ENCODE data around the gene PXK.

PXK gene

DNA sequence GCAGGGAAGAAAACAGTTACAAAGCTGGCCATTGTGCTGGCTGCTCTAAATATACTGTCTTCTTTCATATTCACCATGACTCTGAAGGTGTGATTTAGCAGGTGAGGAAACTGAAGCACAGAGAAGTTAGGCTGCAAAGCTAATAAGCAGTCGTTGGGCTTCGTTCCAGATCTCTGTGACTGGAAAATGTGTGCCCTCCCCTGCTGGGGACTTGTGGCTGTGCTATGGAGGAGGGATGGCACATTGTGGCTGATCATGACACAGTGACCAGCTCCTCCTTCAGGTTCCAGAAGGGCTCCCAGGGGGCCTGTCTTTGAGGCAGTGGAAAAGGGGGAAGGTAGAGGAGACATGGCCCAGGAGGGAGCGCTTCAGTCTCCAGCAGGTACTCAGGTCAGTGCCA is 19.2 kb downstream of the PXK start:
- Histone ChIP-seq H3K27me3 (ENCODE audit: insufficient read depth, low read length) (no peaks in the 10 kb centered on the region), H3K4me1 (ENCODE audit: insufficient read depth, low read length) (peaks cover 8% of the 10 kb centered on the region; the same call in 1 of the 2 replicates), H3K9me3 (ENCODE audit: insufficient read depth, low read depth, low read length) (no peaks in the 10 kb centered on the region), H3K27ac (ENCODE audit: low read length) (no peak overlapping the region), H3K9ac (ENCODE audit: low read depth, low read length) (no peak overlapping the region), H3K4me3 (ENCODE audit: low read length) (no peak overlapping the region), H3K36me3 (ENCODE audit: insufficient read depth, low read depth, low read length) (no peaks in the 10 kb centered on the region)

DNA sequence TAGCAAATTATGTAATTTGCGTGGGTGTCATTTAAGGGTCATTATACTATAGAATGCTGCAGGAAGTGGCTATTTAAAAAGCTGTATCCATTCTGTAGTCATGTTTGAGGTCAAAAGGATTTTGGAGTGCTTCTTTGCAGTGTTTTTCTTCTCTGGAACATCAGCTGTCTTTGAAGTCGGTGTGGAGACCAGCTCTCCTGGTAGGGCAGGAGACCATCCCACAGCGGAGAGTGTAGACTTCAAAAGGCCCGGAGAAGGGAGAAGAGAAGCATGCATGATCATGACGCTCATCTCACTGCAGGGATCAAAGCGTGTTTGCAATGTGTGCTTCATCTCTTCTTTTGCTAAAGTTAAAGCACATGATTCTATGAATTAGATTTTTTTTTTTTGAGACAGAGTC is 19.9 kb downstream of the PXK start:
- H3K9ac ChIP-seq (ENCODE audit: low read depth, low read length): no peak overlapping the region
- H3K9me3 ChIP-seq (ENCODE audit: insufficient read depth, low read depth, low read length): no peaks in the 10 kb centered on the region
- peaks cover 8% of the 10 kb centered on the region; the same call in 1 of the 2 replicates for H3K4me1 ChIP-seq (ENCODE audit: insufficient read depth, low read length)
- H3K27ac ChIP-seq (ENCODE audit: low read length): no peak overlapping the region
- no peaks in the 10 kb centered on the region for H3K36me3 ChIP-seq (ENCODE audit: insufficient read depth, low read depth, low read length)
- no peaks in the 10 kb centered on the region for H3K27me3 ChIP-seq (ENCODE audit: insufficient read depth, low read length)
- H3K4me3 ChIP-seq (ENCODE audit: low read length): no peak overlapping the region

DNA sequence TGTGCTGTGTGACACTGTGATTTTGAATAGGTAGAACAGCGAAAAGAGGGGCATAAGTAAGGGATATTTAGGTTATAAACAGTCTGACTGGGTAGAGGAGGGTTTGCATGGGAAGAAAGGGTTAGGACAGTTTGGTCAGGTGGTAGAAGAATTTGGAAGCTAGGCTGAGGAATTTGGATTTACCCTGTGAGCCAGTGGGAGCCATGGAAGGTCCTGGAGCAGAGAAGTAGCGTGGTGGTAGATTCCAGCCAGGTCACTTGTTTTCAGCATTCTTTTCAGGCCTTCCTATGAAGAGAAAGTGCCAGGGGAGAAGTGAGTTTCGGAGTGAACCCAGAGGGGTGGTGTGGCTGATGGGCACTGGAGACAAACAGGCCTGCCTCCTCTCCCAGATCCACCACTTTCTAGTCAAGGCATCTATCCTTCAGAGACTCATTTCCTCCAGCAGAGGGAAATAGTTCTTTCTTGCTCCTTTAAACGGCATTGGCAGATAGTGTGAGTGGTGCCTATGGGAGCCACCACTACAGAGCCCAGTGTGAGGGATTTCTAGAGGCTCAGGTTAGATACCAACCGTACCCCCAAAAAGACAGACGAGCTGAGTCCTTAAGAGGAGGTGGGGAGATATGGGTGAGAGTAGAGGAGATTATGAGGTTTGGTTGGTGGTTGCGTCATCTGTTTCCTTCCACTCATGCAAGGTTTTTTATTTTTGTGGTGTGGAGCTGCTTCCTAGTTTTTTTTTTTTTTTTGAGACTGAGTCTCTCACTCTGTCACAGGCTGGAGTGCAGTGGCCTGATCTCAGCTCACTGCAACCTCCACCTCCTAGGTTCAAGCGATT is 21.2 kb downstream of the PXK start:
- peaks cover 8% of the 10 kb centered on the region; the same call in 1 of the 2 replicates for H3K4me1 ChIP-seq (ENCODE audit: insufficient read depth, low read length)
- H3K4me3 ChIP-seq (ENCODE audit: low read length): no peak overlapping the region
- H3K27me3 ChIP-seq (ENCODE audit: insufficient read depth, low read length): no peaks in the 10 kb centered on the region
- no peaks in the 10 kb centered on the region for H3K36me3 ChIP-seq (ENCODE audit: insufficient read depth, low read depth, low read length)
- H3K9ac ChIP-seq (ENCODE audit: low read depth, low read length): no peak overlapping the region
- H3K27ac ChIP-seq (ENCODE audit: low read length): no peak overlapping the region
- no peaks in the 10 kb centered on the region for H3K9me3 ChIP-seq (ENCODE audit: insufficient read depth, low read depth, low read length)

DNA sequence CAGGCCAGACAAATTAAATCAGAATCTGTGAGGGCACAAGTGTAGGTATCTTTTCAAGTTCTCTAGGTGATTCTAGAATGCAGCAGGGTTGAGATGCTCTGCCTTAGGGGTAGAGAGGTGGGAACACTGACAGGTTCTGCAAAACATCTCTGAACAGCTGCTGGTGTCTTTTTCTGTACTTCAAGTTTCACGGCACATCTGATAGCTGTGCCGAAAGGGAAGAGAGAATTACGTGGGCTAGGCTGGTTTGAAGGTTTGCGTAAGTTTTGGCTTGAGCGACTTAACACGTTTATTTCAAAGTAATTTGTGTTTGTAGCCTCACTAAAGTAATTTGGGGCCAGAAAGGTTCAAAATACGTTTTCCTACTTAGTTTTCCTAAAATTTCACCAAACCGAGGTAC is 22.5 kb downstream of the PXK start:
- no peaks in the 10 kb centered on the region for H3K9me3 ChIP-seq (ENCODE audit: insufficient read depth, low read depth, low read length)
- peaks cover 8% of the 10 kb centered on the region; the same call in 1 of the 2 replicates for H3K4me1 ChIP-seq (ENCODE audit: insufficient read depth, low read length)
- no peaks in the 10 kb centered on the region for H3K36me3 ChIP-seq (ENCODE audit: insufficient read depth, low read depth, low read length)
- no peak overlapping the region for H3K9ac ChIP-seq (ENCODE audit: low read depth, low read length)
- H3K4me3 ChIP-seq (ENCODE audit: low read length): no peak overlapping the region
- no peak overlapping the region for H3K27ac ChIP-seq (ENCODE audit: low read length)
- no peaks in the 10 kb centered on the region for H3K27me3 ChIP-seq (ENCODE audit: insufficient read depth, low read length)

DNA sequence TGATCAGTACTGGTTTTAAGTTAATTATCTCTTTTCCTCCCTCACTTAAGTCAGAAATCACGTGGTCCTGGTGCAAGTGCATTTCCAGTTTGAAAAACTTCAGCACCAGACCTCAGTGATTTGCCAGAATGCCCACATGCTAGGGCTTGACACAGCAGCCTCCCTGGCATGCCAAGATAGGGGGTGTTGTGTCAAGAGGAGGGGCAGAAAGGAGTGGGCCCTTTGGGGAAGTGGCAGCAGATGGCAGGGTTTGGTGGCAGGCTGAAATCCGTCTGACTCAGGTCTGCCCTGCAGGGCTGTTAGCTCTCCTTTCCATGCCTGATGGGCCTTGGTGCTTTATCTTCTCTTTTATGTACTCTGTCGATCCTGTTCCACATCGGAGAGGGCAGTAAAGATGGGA is 23.4 kb downstream of the PXK start:
- Histone ChIP-seq H3K9ac (ENCODE audit: low read depth, low read length) (no peak overlapping the region), H3K4me1 (ENCODE audit: insufficient read depth, low read length) (peaks cover 8% of the 10 kb centered on the region; the same call in 1 of the 2 replicates), H3K27ac (ENCODE audit: low read length) (no peak overlapping the region), H3K36me3 (ENCODE audit: insufficient read depth, low read depth, low read length) (no peaks in the 10 kb centered on the region), H3K9me3 (ENCODE audit: insufficient read depth, low read depth, low read length) (no peaks in the 10 kb centered on the region), H3K27me3 (ENCODE audit: insufficient read depth, low read length) (no peaks in the 10 kb centered on the region), H3K4me3 (ENCODE audit: low read length) (no peak overlapping the region)

DNA sequence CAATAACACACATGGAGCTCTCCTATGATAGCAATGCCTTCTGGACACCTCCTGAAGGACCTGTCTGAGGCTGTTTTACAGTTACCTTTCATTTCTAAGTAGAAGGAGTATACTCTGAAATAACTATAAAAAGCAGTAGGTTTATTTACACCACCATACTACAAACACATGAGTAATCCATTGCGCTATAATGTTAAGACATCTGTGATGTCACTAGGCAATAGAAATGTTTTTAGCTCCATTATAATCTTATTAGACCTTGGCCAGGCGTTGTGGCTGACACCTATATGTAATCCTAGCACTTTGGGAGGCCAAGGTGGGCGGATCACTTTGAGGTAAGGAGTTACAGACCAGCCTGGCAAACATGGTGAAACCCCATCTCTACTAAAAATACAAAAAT is 24.7 kb downstream of the PXK start:
- no peaks in the 10 kb centered on the region for H3K36me3 ChIP-seq (ENCODE audit: insufficient read depth, low read depth, low read length)
- no peak overlapping the region for H3K4me3 ChIP-seq (ENCODE audit: low read length)
- H3K9ac ChIP-seq (ENCODE audit: low read depth, low read length): no peak overlapping the region
- no peak overlapping the region for H3K27ac ChIP-seq (ENCODE audit: low read length)
- peaks cover under 1% of the 10 kb centered on the region; the same call in 1 of the 2 replicates for H3K4me1 ChIP-seq (ENCODE audit: insufficient read depth, low read length)
- no peaks in the 10 kb centered on the region for H3K9me3 ChIP-seq (ENCODE audit: insufficient read depth, low read depth, low read length)
- no peaks in the 10 kb centered on the region for H3K27me3 ChIP-seq (ENCODE audit: insufficient read depth, low read length)

GRCh38 chr3:58358092-58358491 is 25.4 kb downstream of the PXK start:
- Histone ChIP-seq H3K9ac (ENCODE audit: low read depth, low read length) (no peak overlapping the region), H3K36me3 (ENCODE audit: insufficient read depth, low read depth, low read length) (no peaks in the 10 kb centered on the region)

DNA sequence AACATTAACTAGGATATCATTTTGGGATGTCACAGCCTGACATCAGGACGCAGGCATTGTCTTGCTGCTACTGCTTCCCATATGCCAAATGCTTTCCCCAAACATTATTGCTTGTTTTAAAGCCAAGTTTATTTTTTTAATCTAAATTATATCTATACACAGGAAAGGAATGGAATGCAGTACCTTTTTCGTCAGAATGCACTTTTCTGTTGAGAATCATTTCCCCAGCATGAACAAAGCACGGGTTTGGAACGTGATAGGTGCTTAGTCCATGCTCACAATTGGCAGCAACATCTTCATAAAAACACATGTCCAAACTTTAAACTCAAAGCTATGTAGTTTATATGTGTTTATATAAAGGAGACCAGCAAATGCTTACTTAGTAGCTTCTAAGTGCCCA is 26.1 kb downstream of the PXK start:
- no peak overlapping the region for H3K27ac ChIP-seq (ENCODE audit: low read length)
- H3K27me3 ChIP-seq (ENCODE audit: insufficient read depth, low read length): no peaks in the 10 kb centered on the region
- no peak overlapping the region for H3K4me3 ChIP-seq (ENCODE audit: low read length)
- H3K36me3 ChIP-seq (ENCODE audit: insufficient read depth, low read depth, low read length): no peaks in the 10 kb centered on the region
- no peak overlapping the region for H3K9ac ChIP-seq (ENCODE audit: low read depth, low read length)
- H3K4me1 ChIP-seq (ENCODE audit: insufficient read depth, low read length): no peaks in the 10 kb centered on the region
- no peaks in the 10 kb centered on the region for H3K9me3 ChIP-seq (ENCODE audit: insufficient read depth, low read depth, low read length)

More at GRCh38 chr3:58358092-58358491, 25.4 kb downstream of the PXK start:
- Histone ChIP-seq H3K9me3 (ENCODE audit: insufficient read depth, low read depth, low read length) (no peaks in the 10 kb centered on the region), H3K27me3 (ENCODE audit: insufficient read depth, low read length) (no peaks in the 10 kb centered on the region), H3K27ac (ENCODE audit: low read length) (no peak overlapping the region), H3K4me3 (ENCODE audit: low read length) (no peak overlapping the region), H3K4me1 (ENCODE audit: insufficient read depth, low read length) (no peaks in the 10 kb centered on the region)

DNA sequence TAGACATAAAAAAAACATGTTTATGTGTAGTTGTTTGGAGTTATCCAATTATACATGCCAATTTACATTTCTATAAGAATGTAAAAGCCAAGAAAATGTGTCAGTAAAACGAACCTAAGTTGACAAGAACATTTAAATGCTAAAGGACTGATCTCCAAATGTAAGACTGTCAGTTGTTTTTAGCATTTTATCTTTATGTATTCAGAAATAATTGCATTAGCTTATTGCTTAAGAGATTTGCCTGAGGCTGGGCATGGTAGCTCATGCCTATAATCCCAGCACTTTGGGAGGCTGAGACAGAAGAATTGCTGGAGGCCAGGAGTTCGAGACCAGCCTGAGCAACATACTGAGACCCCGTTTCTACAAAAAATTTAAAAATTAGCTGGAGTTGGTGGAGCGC is 26.9 kb downstream of the PXK start:
- Histone ChIP-seq H3K36me3 (ENCODE audit: insufficient read depth, low read depth, low read length) (no peaks in the 10 kb centered on the region), H3K4me3 (ENCODE audit: low read length) (no peak overlapping the region), H3K27ac (ENCODE audit: low read length) (no peak overlapping the region), H3K27me3 (ENCODE audit: insufficient read depth, low read length) (no peaks in the 10 kb centered on the region), H3K9ac (ENCODE audit: low read depth, low read length) (no peak overlapping the region), H3K9me3 (ENCODE audit: insufficient read depth, low read depth, low read length) (no peaks in the 10 kb centered on the region), H3K4me1 (ENCODE audit: insufficient read depth, low read length) (no peaks in the 10 kb centered on the region)

GRCh38 chr3:58361866-58362265 is 29.2 kb downstream of the PXK start:
- Histone ChIP-seq H3K9ac (ENCODE audit: low read depth, low read length) (no peak overlapping the region), H3K4me1 (ENCODE audit: insufficient read depth, low read length) (no peaks in the 10 kb centered on the region; the same call in 1 of the 2 replicates), H3K27ac (ENCODE audit: low read length) (no peak overlapping the region), H3K4me3 (ENCODE audit: low read length) (no peak overlapping the region), H3K9me3 (ENCODE audit: insufficient read depth, low read depth, low read length) (no peaks in the 10 kb centered on the region), H3K36me3 (ENCODE audit: insufficient read depth, low read depth, low read length) (no peaks in the 10 kb centered on the region), H3K27me3 (ENCODE audit: insufficient read depth, low read length) (no peaks in the 10 kb centered on the region)

DNA sequence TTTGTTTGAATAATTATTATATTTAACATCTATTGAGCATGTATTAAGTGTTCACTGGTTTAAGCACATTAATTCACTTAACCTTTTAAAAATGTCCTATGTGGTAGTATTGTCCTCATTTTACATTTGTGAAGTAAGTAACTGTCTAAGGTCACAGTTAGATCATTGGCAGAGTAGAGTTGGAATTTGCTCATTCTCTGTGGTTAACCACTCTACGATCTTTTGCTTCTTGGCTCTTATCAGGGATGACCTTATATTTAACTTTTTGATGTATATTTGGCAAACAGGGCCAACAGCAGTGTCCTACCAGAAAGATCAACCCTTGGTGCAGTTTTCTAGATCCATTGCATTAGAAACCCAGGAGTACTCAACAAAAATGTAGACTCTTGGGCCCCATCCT is 34.0 kb downstream of the PXK start:
- no peaks in the 10 kb centered on the region; the same call in 1 of the 2 replicates for H3K4me1 ChIP-seq (ENCODE audit: insufficient read depth, low read length)

GRCh38 chr3:58369038-58369437 is 36.3 kb downstream of the PXK start:
- no peaks in the 10 kb centered on the region; the same call in 1 of the 2 replicates for H3K4me1 ChIP-seq (ENCODE audit: insufficient read depth, low read length)
- no peak overlapping the region for H3K27ac ChIP-seq (ENCODE audit: low read length)
- H3K4me3 ChIP-seq (ENCODE audit: low read length): no peak overlapping the region
- H3K9ac ChIP-seq (ENCODE audit: low read depth, low read length): no peak overlapping the region
- no peaks in the 10 kb centered on the region for H3K36me3 ChIP-seq (ENCODE audit: insufficient read depth, low read depth, low read length)
- H3K27me3 ChIP-seq (ENCODE audit: insufficient read depth, low read length): no peaks in the 10 kb centered on the region
- H3K9me3 ChIP-seq (ENCODE audit: insufficient read depth, low read depth, low read length): no peaks in the 10 kb centered on the region

More for the DNA sequence above, 34.0 kb downstream of the PXK start:
- no peaks in the 10 kb centered on the region for H3K27me3 ChIP-seq (ENCODE audit: insufficient read depth, low read length)
- no peak overlapping the region for H3K27ac ChIP-seq (ENCODE audit: low read length)
- no peaks in the 10 kb centered on the region for H3K9me3 ChIP-seq (ENCODE audit: insufficient read depth, low read depth, low read length)
- no peak overlapping the region for H3K4me3 ChIP-seq (ENCODE audit: low read length)
- no peak overlapping the region for H3K9ac ChIP-seq (ENCODE audit: low read depth, low read length)
- H3K36me3 ChIP-seq (ENCODE audit: insufficient read depth, low read depth, low read length): no peaks in the 10 kb centered on the region
